ENCODE results near the gene NXT1. TPM values are rescaled to one million over a fixed set of nuclear protein-coding genes. Genes with fewer than 3 reads are reported as not detected.

NXT1 gene
- total and polyA plus RNA-seq, 2 donors (not counting 1 experiment from before 2014, with no cell fraction given), result 21.4 to 147 TPM

- Histone ChIP-seq H3K4me2 (replicated peaks; ENCODE audit: low read depth, low read length, poor library complexity, severe bottlenecking) (peak overlapping the region; percentile 87), H3K4me3 (ENCODE audit: control extremely low read depth in 1 of 5, extremely low read depth in 1 of 5, insufficient read depth in 1 of 5, low read depth in 2 of 5, low read length in 4 of 5) (peak overlapping the region; percentile 19 to 93 (median 82)), H3K27ac (ENCODE audit: low read length in 2 of 2) (peak overlapping the region; percentile 86 to 96), H3K4me1 (ENCODE audit: control insufficient read depth in 2 of 2, insufficient read depth in 2 of 2, low read length in 2 of 2) (peaks cover 35 to 47% of the 10 kb centered on the region in 2 donors), H3K9ac (ENCODE audit: low read length) (peak overlapping the region; percentile 77), H3K9me3 (ENCODE audit: control extremely low read depth in 1 of 3, control insufficient read depth in 2 of 3, insufficient read depth in 1 of 3, low read length in 2 of 3) (no peaks in the 10 kb centered on the region), H3K79me2 (ENCODE audit: control insufficient read depth, insufficient read depth, low read length) (peaks cover 46% of the 10 kb centered on the region), H3K27me3 (replicated peaks in 1 of 4; ENCODE audit: control extremely low read depth in 1 of 4, control insufficient read depth in 3 of 4, insufficient read depth in 4 of 4, low read length in 3 of 4) (no peaks in the 10 kb centered on the region), H4K20me1 (ENCODE audit: control insufficient read depth, insufficient read depth, low read length, poor library complexity, severe bottlenecking) (peaks cover 14% of the 10 kb centered on the region), H2AFZ (ENCODE audit: insufficient read depth, low read depth, low read length, poor library complexity, severe bottlenecking) (peak overlapping the region; percentile 83), H3K36me3 (replicated peaks in 1 of 2; ENCODE audit: control extremely low read depth in 1 of 2, control insufficient read depth in 1 of 2, extremely low read depth in 1 of 2, insufficient read depth in 2 of 2, low read length in 1 of 2) (peaks cover 0 to 20% of the 10 kb centered on the region in 2 experiments)
- Mint-ChIP-seq H3K4me1 (peaks cover 65% of the 10 kb centered on the region), H3K27me3 (no peaks in the 10 kb centered on the region), H3K27ac (peak overlapping the region; percentile 95), H3K9me3 (ENCODE audit: insufficient read depth) (no peaks in the 10 kb centered on the region), H3K4me3 (peak overlapping the region; percentile 97)
- no peak for ATAC-seq (ENCODE audit: low read depth)
- no peak for TF ChIP-seq CTCF (IDR thresholded peaks at IDR 0.05)
- no peak for TF ChIP-seq EZH2 (IDR thresholded peaks at IDR 0.05; ENCODE audit: borderline replicate concordance, insufficient read depth, low read depth, low read length, poor library complexity, severe bottlenecking)
- POLR2A ChIA-PET, result interaction anchor here (3.0 kb wide), 1 partner anchor 13 kb away, joined by 30 read pairs; the partner anchor contains the start of gene NXT1
- intact Hi-C loops (cut with micrococcal nuclease), result loop anchor here (2.0 to 5.0 kb wide), 2 partner anchors 14 to 1694 kb away; partner anchors contain the start of gene ACSS1
- 58% methylated on average over 3 of the region's 4 CpGs for WGBS (ENCODE audit: insufficient coverage)
- DNase-seq, result peak; percentile 50
- CTCF ChIA-PET, result interaction anchor here (1.1 to 1.2 kb wide), 2 partner anchors 12 to 58 kb away, joined by 3 read pairs; partner anchors contain the start of genes NAPB and NXT1
Measured at GRCh38 chr20:23363257-23363649, 12.7 kb downstream of the NXT1 start.

GRCh38 chr20:23365390-23366165 is 15.0 kb downstream of the NXT1 start:
- peaks cover 56% of the 10 kb centered on the region for H3K4me1 Mint-ChIP-seq
- peak overlapping the region; percentile 18 for H3K4me2 ChIP-seq (replicated peaks; ENCODE audit: low read depth, low read length, poor library complexity, severe bottlenecking)
- ATAC-seq (ENCODE audit: low read depth), result no peak

More at GRCh38 chr20:23365390-23366165, 15.0 kb downstream of the NXT1 start:
- H3K4me3 Mint-ChIP-seq, result peak overlapping the region; percentile 23
- 97% methylated on average over 65 of the region's 65 CpGs for WGBS (ENCODE audit: insufficient coverage)
- H3K9ac ChIP-seq (ENCODE audit: low read length), result no peak overlapping the region
- H3K27ac Mint-ChIP-seq, result peak overlapping the region; percentile 76
- peak overlapping the region in 1 of 2 donors; percentile 56 for H3K27ac ChIP-seq (ENCODE audit: low read length in 2 of 2)
- peaks cover 5 to 40% of the 10 kb centered on the region in 2 experiments for H3K36me3 ChIP-seq (replicated peaks in 1 of 2; ENCODE audit: control extremely low read depth in 1 of 2, control insufficient read depth in 1 of 2, extremely low read depth in 1 of 2, insufficient read depth in 2 of 2, low read length in 1 of 2)
- H2AFZ ChIP-seq (ENCODE audit: insufficient read depth, low read depth, low read length, poor library complexity, severe bottlenecking), result no peak overlapping the region
- no peaks in the 10 kb centered on the region for H3K9me3 Mint-ChIP-seq (ENCODE audit: insufficient read depth)
- H3K27me3 Mint-ChIP-seq, result no peaks in the 10 kb centered on the region
- H3K79me2 ChIP-seq (ENCODE audit: control insufficient read depth, insufficient read depth, low read length), result peaks cover 46% of the 10 kb centered on the region
- no peak for TF ChIP-seq CTCF (IDR thresholded peaks at IDR 0.05)
- TF ChIP-seq EZH2 (IDR thresholded peaks at IDR 0.05; ENCODE audit: borderline replicate concordance, insufficient read depth, low read depth, low read length, poor library complexity, severe bottlenecking), result no peak
- POLR2A ChIA-PET, result no interaction called here
- no peak overlapping the region for H3K4me3 ChIP-seq (ENCODE audit: control extremely low read depth in 1 of 5, extremely low read depth in 1 of 5, insufficient read depth in 1 of 5, low read depth in 2 of 5, low read length in 4 of 5)
- no peaks in the 10 kb centered on the region for H3K9me3 ChIP-seq (ENCODE audit: control extremely low read depth in 1 of 3, control insufficient read depth in 2 of 3, insufficient read depth in 1 of 3, low read length in 2 of 3)
- CTCF ChIA-PET, result interaction anchor here (2.5 kb wide), 1 partner anchor 15 kb away, joined by 9 read pairs; the partner anchor contains the start of gene NXT1
- peaks cover 14% of the 10 kb centered on the region for H4K20me1 ChIP-seq (ENCODE audit: control insufficient read depth, insufficient read depth, low read length, poor library complexity, severe bottlenecking)
- DNase-seq, result no peak
- H3K27me3 ChIP-seq (replicated peaks in 1 of 4; ENCODE audit: control extremely low read depth in 1 of 4, control insufficient read depth in 3 of 4, insufficient read depth in 4 of 4, low read length in 3 of 4), result no peaks in the 10 kb centered on the region
- intact Hi-C loops (cut with micrococcal nuclease), result no loop called here
- H3K4me1 ChIP-seq (ENCODE audit: control insufficient read depth in 2 of 2, insufficient read depth in 2 of 2, low read length in 2 of 2), result peaks cover 30 to 36% of the 10 kb centered on the region in 2 donors

Measured in B cell (primary cell).